H1 (cell line): ENCODE results near the gene MIPEP. TPM values are rescaled to one million over a fixed set of nuclear protein-coding genes. Genes with fewer than 3 reads are reported as not detected.

Experiments used
- BRCA1 ChIP-seq: IDR thresholded peaks from 2 replicates; pipeline ENCODE4 v1.6.1; 2012; ENCODE audit warnings: low read depth, low read length, improper control_type of control experiment
- CBX5 ChIP-seq: fragments of 300-800, 300-1000 bp; sonication (generic); IDR thresholded peaks from 2 replicates; pipeline ENCODE4 v1.7.1; 2016; ENCODE audit warnings: antibody characterized with exemption, low read length, low read depth
- CBX8 ChIP-seq: fragments of 300-800, 300-1000 bp; sonication (generic); IDR thresholded peaks from 2 replicates; pipeline ENCODE4 v1.7.1; 2016; ENCODE audit warnings: low read depth, low read length, borderline replicate concordance
- CEBPB ChIP-seq: IDR thresholded peaks from 2 replicates; pipeline ENCODE4 v1.6.1; 2012; ENCODE audit warnings: low read depth, low read length
- CHD1 ChIP-seq: IDR thresholded peaks from 2 replicates; pipeline ENCODE4 v1.6.1; 2012; ENCODE audit warnings: low read depth, low read length, improper control_type of control experiment
- CHD2 ChIP-seq: IDR thresholded peaks from 2 replicates; pipeline ENCODE4 v1.6.1; 2012; ENCODE audit warnings: low read length, improper control_type of control experiment
- FOSL1 ChIP-seq: IDR thresholded peaks from 2 replicates; pipeline ENCODE4 v1.6.1; 2011; ENCODE audit warnings: mild to moderate bottlenecking, low read depth, low read length, moderate library complexity; ENCODE audit not compliant: insufficient read depth
- GABPA ChIP-seq: IDR thresholded peaks from 2 replicates; pipeline ENCODE4 v1.6.1; 2011; ENCODE audit warnings: mild to moderate bottlenecking, low read length, moderate library complexity, borderline replicate concordance; ENCODE audit not compliant: insufficient read depth
- JUN ChIP-seq: IDR thresholded peaks from 2 replicates; pipeline ENCODE4 v1.6.1; 2011; ENCODE audit warnings: low read depth, mild to moderate bottlenecking, improper control_type of control experiment, low read length
- JUND ChIP-seq: IDR thresholded peaks from 2 replicates; pipeline ENCODE4 v1.6.1; 2011; ENCODE audit warnings: mild to moderate bottlenecking, improper control_type of control experiment, low read length
- KDM5A ChIP-seq: fragments of 200-600 bp; IDR thresholded peaks from 2 replicates; pipeline ENCODE4 v1.7.1; 2012; ENCODE audit warnings: mild to moderate bottlenecking, low read length, inconsistent platforms, mixed read lengths
- POLR2A ChIP-seq, 2 experiments: IDR thresholded peaks; 1 replicate in 1 of 2; 2 replicates in 1 of 2; pipeline ENCODE4 v1.6.1; 2011; ENCODE audit warnings: low read depth in 2 of 2, low read length in 2 of 2, mild to moderate bottlenecking in 2 of 2; ENCODE audit errors: control extremely low read depth in 1 of 2
- POU5F1 ChIP-seq: IDR thresholded peaks from 2 replicates; pipeline ENCODE4 v1.6.1; 2011; ENCODE audit warnings: low read depth, mild to moderate bottlenecking, low read length, moderate library complexity
- RBBP5 ChIP-seq: IDR thresholded peaks from 2 replicates; pipeline ENCODE4 v1.7.1; 2012; ENCODE audit warnings: low read depth, mild to moderate bottlenecking, inconsistent platforms, low read length, moderate library complexity, borderline replicate concordance
- SAP30 ChIP-seq: fragments of 300-600 bp; sonication (generic); IDR thresholded peaks from 2 replicates; pipeline ENCODE4 v1.7.1; 2012; ENCODE audit warnings: low read length, moderate library complexity, mild to moderate bottlenecking, inconsistent platforms; ENCODE audit not compliant: insufficient read depth, insufficient replicate concordance
- SIRT6 ChIP-seq: IDR thresholded peaks from one replicate; pipeline ENCODE4 v1.7.1; 2012; ENCODE audit warnings: low read length, inconsistent platforms
- SP4 ChIP-seq: IDR thresholded peaks from 2 replicates; pipeline ENCODE4 v1.6.1; 2012; ENCODE audit warnings: low read length, inconsistent platforms
- SRF ChIP-seq: IDR thresholded peaks from 2 replicates; pipeline ENCODE4 v1.6.1; 2011; ENCODE audit warnings: mild to moderate bottlenecking, low read depth, low read length, moderate library complexity
- SUZ12 ChIP-seq: fragments of 200-600 bp; sonication (generic); IDR thresholded peaks from 2 replicates; pipeline ENCODE4 v1.6.1; 2012; ENCODE audit warnings: mild to moderate bottlenecking, inconsistent platforms, low read length, moderate library complexity, mixed read lengths
- TAF1 ChIP-seq: IDR thresholded peaks from 2 replicates; pipeline ENCODE4 v1.6.1; 2011; ENCODE audit warnings: mild to moderate bottlenecking, low read depth, low read length
- TBP ChIP-seq: IDR thresholded peaks from 2 replicates; pipeline ENCODE4 v1.6.1; 2011; ENCODE audit warnings: low read depth, low read length, improper control_type of control experiment
- TCF12 ChIP-seq: IDR thresholded peaks from 2 replicates; pipeline ENCODE4 v1.6.1; 2011; ENCODE audit warnings: low read depth, mild to moderate bottlenecking, low read length
- TEAD4 ChIP-seq: IDR thresholded peaks from 2 replicates; pipeline ENCODE4 v1.6.1; 2012; ENCODE audit warnings: low read depth, low read length, inconsistent platforms, mixed read lengths
- ZNF274 ChIP-seq: IDR thresholded peaks from 2 replicates; pipeline ENCODE4 v1.7.0; 2012; ENCODE audit warnings: low read length, borderline replicate concordance; ENCODE audit errors: extremely low read depth
- polyA plus RNA-seq, 7 experiments: library from polyadenylated mRNA; depleted of rRNA in 3 of 7; stranded (reverse) in 5 of 7; unstranded in 2 of 7; fragments of >200 nt in 5 of 7; fragments of 200-250 nt in 2 of 7; gene quantifications; 1 replicate in 5 of 7; 2 replicates in 1 of 7; 4 replicates in 1 of 7; pipeline versions ENCODE4 v1.2.1 to v1.2.3, GENCODE V29; 2011 to 2013; ENCODE audit warnings: missing spikeins in 2 of 7, mixed read lengths in 2 of 7
- total RNA-seq: library from RNA; stranded (reverse); fragmentation: NEBNext Ultra II Directional; extraction: Animal tissue kit (Norgen Biotek cat#: 25700); gene quantifications from 2 replicates; pipeline ENCODE4 v1.2.1, GENCODE V29; 2021
- TF ChIP-seq, protein P1 (sequence below): IDR thresholded peaks from 2 replicates; pipeline ENCODE4 v1.6.1; 2011; ENCODE audit warnings: low read length, improper control_type of control experiment

Gene MIPEP
- total and polyA plus RNA-seq, 2 of the 8 experiments (the other 6 are each of a cell fraction or from before 2014, with no cell fraction given): 24.0 to 24.2 TPM

DNA sequence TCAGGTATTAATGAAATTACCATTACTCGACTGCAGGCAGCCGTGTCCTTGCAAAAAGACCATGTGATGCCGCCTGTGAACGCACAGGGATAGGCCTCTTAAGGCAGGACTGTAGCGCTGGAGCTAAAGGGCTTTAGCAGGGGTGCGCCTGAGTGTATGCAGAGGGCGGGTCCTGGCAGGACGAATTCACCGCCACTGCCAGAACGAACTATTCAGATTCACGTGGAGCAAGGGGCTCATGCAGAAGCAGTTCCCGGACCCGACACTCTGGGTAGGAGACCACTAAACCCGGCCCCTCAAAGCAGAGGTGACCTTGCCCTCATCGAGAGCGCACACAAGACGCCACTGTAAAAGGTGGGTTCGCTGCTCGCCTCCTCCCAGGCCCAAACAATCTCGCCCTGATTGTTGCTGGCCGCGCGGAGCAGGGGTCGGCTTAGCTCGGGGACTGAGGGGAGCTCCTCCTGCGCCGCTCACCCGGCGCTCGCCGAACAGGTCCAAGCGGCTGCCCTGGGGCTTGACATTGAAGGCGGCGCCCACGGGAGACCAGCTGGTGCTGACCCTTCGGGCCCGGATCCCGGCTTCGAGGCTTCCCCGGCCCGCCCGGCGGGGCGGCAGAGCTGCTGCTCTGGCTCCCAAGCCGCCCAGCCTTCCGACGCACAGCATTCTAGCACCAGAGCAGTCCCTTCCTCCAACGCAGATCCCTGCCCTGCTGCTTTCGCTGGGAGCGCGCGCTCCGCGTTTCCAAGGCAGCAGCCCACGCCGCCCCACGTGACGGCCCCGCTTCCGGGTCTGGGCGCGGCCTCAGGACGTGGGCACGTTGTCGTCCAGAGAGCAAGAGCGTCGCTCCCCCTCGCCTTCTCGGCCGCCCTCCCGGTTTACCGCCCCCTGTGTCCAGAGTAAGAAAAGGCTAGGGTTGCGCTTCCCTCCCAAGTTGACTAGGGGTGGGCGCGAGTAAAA lies at the start of gene MIPEP (continued):
- TF ChIP-seq FOSL1: no peak
- TF ChIP-seq CBX5: no peak
- TF ChIP-seq SRF: no peak
- no peak for TF ChIP-seq CBX8
- peak; percentile 51; the same call in 1 of the 2 replicates for TF ChIP-seq TBP
- no peak for TF ChIP-seq BRCA1
- no peak for TF ChIP-seq CHD1
- no peak for TF ChIP-seq JUN
- TF ChIP-seq JUND: no peak
- no peak for TF ChIP-seq RBBP5
- no peak for TF ChIP-seq SUZ12
- TF ChIP-seq, protein P1, sequence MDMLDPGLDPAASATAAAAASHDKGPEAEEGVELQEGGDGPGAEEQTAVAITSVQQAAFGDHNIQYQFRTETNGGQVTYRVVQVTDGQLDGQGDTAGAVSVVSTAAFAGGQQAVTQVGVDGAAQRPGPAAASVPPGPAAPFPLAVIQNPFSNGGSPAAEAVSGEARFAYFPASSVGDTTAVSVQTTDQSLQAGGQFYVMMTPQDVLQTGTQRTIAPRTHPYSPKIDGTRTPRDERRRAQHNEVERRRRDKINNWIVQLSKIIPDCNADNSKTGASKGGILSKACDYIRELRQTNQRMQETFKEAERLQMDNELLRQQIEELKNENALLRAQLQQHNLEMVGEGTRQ: peak; percentile 97
- TF ChIP-seq POLR2A (IDR thresholded peaks at IDR 0.05; ENCODE audit: control extremely low read depth in 1 of 2, low read depth in 2 of 2, low read length in 2 of 2): peak in 1 of 2 experiments; percentile 75; a peak in 2 of 3 replicates
- peak; percentile 48; the same call in 1 of the 2 replicates for TF ChIP-seq TAF1
- no peak for TF ChIP-seq POU5F1
- TF ChIP-seq TEAD4: no peak
- TF ChIP-seq TCF12: no peak
- no peak for TF ChIP-seq SP4
- no peak for TF ChIP-seq CEBPB
- no peak for TF ChIP-seq KDM5A
- no peak for TF ChIP-seq SIRT6
- TF ChIP-seq ZNF274: no peak
- TF ChIP-seq GABPA: no peak
- peak; percentile 69 for TF ChIP-seq SAP30
- peak; percentile 8; the same call in 1 of the 2 replicates for TF ChIP-seq CHD2
